NT2/D1 (cell line): ENCODE data around the gene CD164L2.

ENCODE experiments used
- DNase-seq: peaks from one replicate; pipeline ENCODE4 v3.0.0-alpha.2; 2011; ENCODE audit warnings: low read depth, low spot score
- H3K27me3 ChIP-seq: 2 replicates; pipeline ENCODE4 v1.6.0; 2011; ENCODE audit warnings: mild to moderate bottlenecking; ENCODE audit not compliant: insufficient read length, insufficient read depth
- H3K36me3 ChIP-seq: 2 replicates; pipeline ENCODE4 v1.6.1; 2011; ENCODE audit warnings: mild to moderate bottlenecking, low read length, mixed read lengths; ENCODE audit not compliant: insufficient read depth, insufficient read length
- H3K4me1 ChIP-seq: 2 replicates; pipeline ENCODE4 v1.5.1; 2011; ENCODE audit not compliant: insufficient read depth, insufficient read length
- H3K4me3 ChIP-seq: 2 replicates; pipeline ENCODE4 v1.5.1; 2011; ENCODE audit warnings: low read depth; ENCODE audit not compliant: insufficient read length
- H3K9ac ChIP-seq: 2 replicates; pipeline ENCODE4 v1.6.0; 2011; ENCODE audit warnings: low read depth; ENCODE audit not compliant: insufficient read length
- H3K9me3 ChIP-seq: 2 replicates; pipeline ENCODE4 v1.5.1; 2011; ENCODE audit warnings: mild to moderate bottlenecking, low read length; ENCODE audit not compliant: insufficient read depth
- SUZ12 ChIP-seq: IDR thresholded peaks from 2 replicates; pipeline ENCODE4 v1.6.1; 2011; ENCODE audit not compliant: insufficient read length, insufficient read depth; ENCODE audit errors: extremely low read depth
- YY1 ChIP-seq: IDR thresholded peaks from 2 replicates; pipeline ENCODE4 v1.6.1; 2011; ENCODE audit not compliant: insufficient read length, insufficient read depth
- ZNF274 ChIP-seq: IDR thresholded peaks from 2 replicates; pipeline ENCODE4 v1.6.1; 2011; ENCODE audit warnings: mild to moderate bottlenecking, low read depth, low read length

CD164L2 gene

GRCh38 chr1:27403065-27403726, 20.1 kb upstream of the CD164L2 start:
- H3K36me3 ChIP-seq: peaks cover 20% of the 10 kb centered on the region
- H3K27me3 ChIP-seq: no peaks in the 10 kb centered on the region
- TF ChIP-seq SUZ12 (no peak), ZNF274 (no peak), YY1 (no peak)
- no peaks in the 10 kb centered on the region for H3K9me3 ChIP-seq
- no peak overlapping the region for H3K4me3 ChIP-seq
- H3K9ac ChIP-seq: peak overlapping the region; percentile 66
- no peak for DNase-seq
- H3K4me1 ChIP-seq: peaks cover 53% of the 10 kb centered on the region

GRCh38 chr1:27402349-27402754, 19.2 kb upstream of the CD164L2 start:
- no peak for DNase-seq
- Histone ChIP-seq H3K9me3 (no peaks in the 10 kb centered on the region), H3K27me3 (no peaks in the 10 kb centered on the region), H3K4me1 (peaks cover 58% of the 10 kb centered on the region), H3K9ac (peak overlapping the region; percentile 0), H3K4me3 (no peak overlapping the region), H3K36me3 (peaks cover 12% of the 10 kb centered on the region)
- TF ChIP-seq SUZ12 (no peak), ZNF274 (no peak), YY1 (no peak)

- TF ChIP-seq YY1 (no peak), SUZ12 (no peak), ZNF274 (no peak)
- no peak overlapping the region for H3K9ac ChIP-seq
- no peak for DNase-seq
- H3K36me3 ChIP-seq: peaks cover 6% of the 10 kb centered on the region
- peaks cover 55% of the 10 kb centered on the region for H3K4me1 ChIP-seq
- no peak overlapping the region for H3K4me3 ChIP-seq
- no peaks in the 10 kb centered on the region for H3K9me3 ChIP-seq
- H3K27me3 ChIP-seq: no peaks in the 10 kb centered on the region
These were observed 17.8 kb upstream of the CD164L2 start for GRCh38 chr1:27400963-27401341.

GRCh38 chr1:27400082-27400962, 17.2 kb upstream of the CD164L2 start:
- H3K36me3 ChIP-seq: peaks cover 6% of the 10 kb centered on the region
- H3K4me1 ChIP-seq: peaks cover 57% of the 10 kb centered on the region
- no peaks in the 10 kb centered on the region for H3K9me3 ChIP-seq
- no peak for TF ChIP-seq YY1
- TF ChIP-seq SUZ12: no peak
- TF ChIP-seq ZNF274: no peak
- H3K4me3 ChIP-seq: no peak overlapping the region
- no peaks in the 10 kb centered on the region for H3K27me3 ChIP-seq
- no peak for DNase-seq
- H3K9ac ChIP-seq: no peak overlapping the region

GRCh38 chr1:27399251-27400025, 16.3 kb upstream of the CD164L2 start:
- Histone ChIP-seq H3K4me1 (peaks cover 53% of the 10 kb centered on the region), H3K9me3 (no peaks in the 10 kb centered on the region), H3K9ac (peak overlapping the region; percentile 37), H3K27me3 (no peaks in the 10 kb centered on the region), H3K4me3 (no peak overlapping the region), H3K36me3 (peaks cover 11% of the 10 kb centered on the region)
- no peak for DNase-seq
- TF ChIP-seq SUZ12 (no peak), YY1 (no peak), ZNF274 (no peak)

- no peak for DNase-seq
- Histone ChIP-seq H3K27me3 (no peaks in the 10 kb centered on the region), H3K4me1 (peaks cover 55% of the 10 kb centered on the region), H3K9me3 (no peaks in the 10 kb centered on the region), H3K9ac (peak overlapping the region; percentile 37), H3K36me3 (peaks cover 13% of the 10 kb centered on the region), H3K4me3 (no peak overlapping the region)
- TF ChIP-seq SUZ12: no peak
- no peak for TF ChIP-seq ZNF274
- no peak for TF ChIP-seq YY1
These were observed 15.4 kb upstream of the CD164L2 start for GRCh38 chr1:27398405-27399149.
